ENCODE results near the gene DIAPH3. TPM values are rescaled to one million over a fixed set of nuclear protein-coding genes. Genes with fewer than 3 reads are reported as not detected.

DIAPH3 gene
- total RNA-seq, 1 donor from 2014 or later = 11.4 TPM

DNA sequence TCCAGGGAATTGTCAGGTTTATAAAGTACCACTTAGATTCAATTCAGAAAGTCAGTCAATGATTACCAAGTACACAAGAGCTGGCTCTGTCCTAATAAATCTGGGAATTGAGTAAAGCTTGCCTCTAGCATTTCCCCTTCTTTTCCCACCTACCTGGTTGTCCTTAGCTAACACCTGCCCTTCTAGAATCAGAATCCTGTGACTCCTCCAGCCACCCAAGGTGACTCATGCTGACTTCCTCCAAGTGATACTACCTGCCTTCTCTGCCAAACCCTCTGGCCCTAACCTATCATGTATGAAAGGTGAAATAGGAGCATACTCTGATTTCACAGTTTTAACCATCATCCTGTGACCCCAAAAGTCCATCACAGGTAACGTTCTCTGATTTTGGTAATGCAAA is 151.2 kb downstream of the DIAPH3 start:
- Mint-ChIP-seq H3K4me3 (ENCODE audit: low read depth) (no peak overlapping the region), H3K4me1 (ENCODE audit: low read depth) (peaks cover 16% of the 10 kb centered on the region), H3K27me3 (no peaks in the 10 kb centered on the region), H3K9me3 (ENCODE audit: low read depth) (no peaks in the 10 kb centered on the region), H3K27ac (no peak overlapping the region), H3K36me3 (ENCODE audit: insufficient read depth) (no peaks in the 10 kb centered on the region)
- TF ChIP-seq, protein P1, sequence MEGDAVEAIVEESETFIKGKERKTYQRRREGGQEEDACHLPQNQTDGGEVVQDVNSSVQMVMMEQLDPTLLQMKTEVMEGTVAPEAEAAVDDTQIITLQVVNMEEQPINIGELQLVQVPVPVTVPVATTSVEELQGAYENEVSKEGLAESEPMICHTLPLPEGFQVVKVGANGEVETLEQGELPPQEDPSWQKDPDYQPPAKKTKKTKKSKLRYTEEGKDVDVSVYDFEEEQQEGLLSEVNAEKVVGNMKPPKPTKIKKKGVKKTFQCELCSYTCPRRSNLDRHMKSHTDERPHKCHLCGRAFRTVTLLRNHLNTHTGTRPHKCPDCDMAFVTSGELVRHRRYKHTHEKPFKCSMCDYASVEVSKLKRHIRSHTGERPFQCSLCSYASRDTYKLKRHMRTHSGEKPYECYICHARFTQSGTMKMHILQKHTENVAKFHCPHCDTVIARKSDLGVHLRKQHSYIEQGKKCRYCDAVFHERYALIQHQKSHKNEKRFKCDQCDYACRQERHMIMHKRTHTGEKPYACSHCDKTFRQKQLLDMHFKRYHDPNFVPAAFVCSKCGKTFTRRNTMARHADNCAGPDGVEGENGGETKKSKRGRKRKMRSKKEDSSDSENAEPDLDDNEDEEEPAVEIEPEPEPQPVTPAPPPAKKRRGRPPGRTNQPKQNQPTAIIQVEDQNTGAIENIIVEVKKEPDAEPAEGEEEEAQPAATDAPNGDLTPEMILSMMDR (IDR thresholded peaks at IDR 0.05; ENCODE audit: unreplicated experiment) = no peak
- no peak for DNase-seq (ENCODE audit: low spot score, unreplicated experiment)

DNA sequence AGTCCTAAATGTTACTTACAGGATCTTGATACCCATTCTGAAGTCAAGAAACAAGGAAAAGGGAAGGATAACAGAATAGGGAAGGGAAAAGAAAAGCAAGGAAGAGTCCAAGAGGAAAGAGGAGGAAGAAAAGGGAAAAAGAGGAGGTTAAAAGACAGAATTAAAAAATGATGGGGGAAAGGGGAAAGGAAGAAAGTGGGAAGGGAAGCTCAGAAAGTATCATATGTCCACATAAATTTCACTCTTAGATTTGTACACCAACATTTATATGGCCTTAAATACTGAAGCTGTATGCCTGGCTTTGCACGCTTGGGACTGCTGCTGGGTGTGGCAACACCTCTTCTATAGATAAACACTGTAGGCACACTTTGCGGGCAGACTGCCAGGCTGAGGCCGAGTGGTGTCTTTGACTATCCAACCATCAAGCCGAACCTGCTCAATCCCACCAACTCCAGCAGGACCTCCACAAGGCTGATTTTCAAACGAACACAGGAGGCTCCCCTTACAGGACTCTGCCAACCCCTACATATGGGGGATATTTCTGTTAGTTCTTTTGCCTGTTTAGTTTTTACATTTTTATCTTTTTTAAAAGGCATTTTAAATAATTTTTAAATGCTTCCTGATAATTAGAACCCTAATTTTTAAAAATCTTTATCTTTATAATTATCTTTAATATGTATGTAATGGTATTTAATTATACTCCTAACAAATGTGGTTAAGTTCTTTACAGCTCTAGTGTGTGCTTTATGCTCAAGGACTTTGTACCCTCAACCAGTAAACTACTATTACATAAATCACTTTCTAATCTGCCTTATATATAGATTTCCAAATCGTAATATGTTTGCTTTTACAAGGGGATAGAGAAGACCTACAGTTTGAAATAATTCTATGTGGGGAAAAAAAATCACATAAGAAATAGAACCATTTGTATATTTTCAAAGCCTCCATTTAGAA is 154.2 kb downstream of the DIAPH3 start:
- TF ChIP-seq, protein P1 (IDR thresholded peaks at IDR 0.05; ENCODE audit: unreplicated experiment) = no peak
- H3K9me3 Mint-ChIP-seq (ENCODE audit: low read depth) = no peaks in the 10 kb centered on the region
- peaks cover 16% of the 10 kb centered on the region for H3K4me1 Mint-ChIP-seq (ENCODE audit: low read depth)
- H3K36me3 Mint-ChIP-seq (ENCODE audit: insufficient read depth) = no peaks in the 10 kb centered on the region
- H3K27me3 Mint-ChIP-seq = no peaks in the 10 kb centered on the region
- H3K27ac Mint-ChIP-seq = no peak overlapping the region
- DNase-seq (ENCODE audit: low spot score, unreplicated experiment) = no peak
- H3K4me3 Mint-ChIP-seq (ENCODE audit: low read depth) = no peak overlapping the region

DNA sequence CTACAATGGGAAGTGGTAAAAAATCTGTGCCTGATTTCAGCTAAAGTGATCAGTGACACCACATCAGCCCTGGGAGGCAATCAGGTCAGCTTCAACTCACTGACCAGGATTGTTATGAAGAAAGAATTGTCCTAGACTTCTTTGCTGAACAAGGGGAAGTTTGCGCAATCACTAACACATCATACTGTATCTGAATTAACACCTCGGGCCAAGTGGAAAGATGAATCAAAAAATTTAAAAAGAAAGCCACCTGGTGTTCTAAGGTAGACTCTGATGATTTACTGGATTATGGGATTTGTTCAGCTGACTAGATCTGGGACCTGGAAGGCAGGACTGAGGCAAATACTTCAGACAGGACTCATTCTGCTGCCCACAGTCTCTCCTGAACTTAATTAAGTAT is 161.8 kb downstream of the DIAPH3 start:
- TF ChIP-seq, protein P1 (IDR thresholded peaks at IDR 0.05; ENCODE audit: unreplicated experiment) = no peak
- no peak overlapping the region for H3K4me3 Mint-ChIP-seq (ENCODE audit: low read depth)
- no peak for DNase-seq (ENCODE audit: low spot score, unreplicated experiment)
- no peaks in the 10 kb centered on the region for H3K27me3 Mint-ChIP-seq
- H3K36me3 Mint-ChIP-seq (ENCODE audit: insufficient read depth) = no peaks in the 10 kb centered on the region
- no peak overlapping the region for H3K27ac Mint-ChIP-seq
- H3K4me1 Mint-ChIP-seq (ENCODE audit: low read depth) = no peaks in the 10 kb centered on the region
- no peaks in the 10 kb centered on the region for H3K9me3 Mint-ChIP-seq (ENCODE audit: low read depth)

DNA sequence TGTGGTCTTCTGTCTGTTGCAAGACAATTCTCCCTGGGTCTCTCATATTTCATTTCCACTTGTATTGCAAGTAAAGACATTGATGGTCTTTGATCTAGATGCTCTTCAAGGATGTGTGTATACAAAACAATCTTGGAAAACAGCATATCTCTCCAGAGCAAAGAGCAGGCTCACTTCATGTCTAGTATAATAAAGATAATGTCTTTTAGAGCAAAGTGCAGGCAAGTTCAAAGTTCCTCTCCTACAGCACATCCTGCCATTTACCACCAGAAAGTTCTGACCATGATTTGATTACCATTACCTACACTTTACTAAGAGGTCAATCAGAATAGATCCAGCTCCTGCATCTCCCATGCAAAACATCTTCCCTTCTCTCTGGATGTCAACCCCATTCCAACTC is 162.8 kb downstream of the DIAPH3 start:
- H3K4me1 Mint-ChIP-seq (ENCODE audit: low read depth) = no peaks in the 10 kb centered on the region
- TF ChIP-seq, protein P1 (IDR thresholded peaks at IDR 0.05; ENCODE audit: unreplicated experiment) = no peak
- no peak for DNase-seq (ENCODE audit: low spot score, unreplicated experiment)
- no peak overlapping the region for H3K4me3 Mint-ChIP-seq (ENCODE audit: low read depth)
- no peak overlapping the region for H3K27ac Mint-ChIP-seq
- no peaks in the 10 kb centered on the region for H3K27me3 Mint-ChIP-seq
- no peaks in the 10 kb centered on the region for H3K9me3 Mint-ChIP-seq (ENCODE audit: low read depth)
- H3K36me3 Mint-ChIP-seq (ENCODE audit: insufficient read depth) = no peaks in the 10 kb centered on the region

DNA sequence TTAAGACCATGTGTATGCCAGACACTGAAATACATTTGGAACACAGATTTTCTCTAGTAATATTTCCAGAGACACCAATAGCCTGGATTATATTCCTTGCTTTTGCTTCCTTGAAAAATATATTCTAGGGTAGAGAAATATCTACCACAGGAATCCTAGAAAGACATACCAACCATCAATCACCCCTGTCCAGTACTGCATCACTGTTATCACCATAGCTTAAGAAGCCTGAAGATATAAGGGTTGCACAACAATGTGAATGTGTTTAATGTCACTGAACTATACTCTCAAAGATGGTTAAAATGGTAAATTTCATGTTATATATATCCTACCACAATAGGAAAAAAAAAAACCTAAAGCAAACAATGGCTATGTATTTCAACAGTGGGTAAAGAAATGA is 163.6 kb downstream of the DIAPH3 start:
- Mint-ChIP-seq H3K4me1 (ENCODE audit: low read depth) (no peaks in the 10 kb centered on the region), H3K27ac (no peak overlapping the region), H3K36me3 (ENCODE audit: insufficient read depth) (no peaks in the 10 kb centered on the region), H3K27me3 (no peaks in the 10 kb centered on the region), H3K9me3 (ENCODE audit: low read depth) (no peaks in the 10 kb centered on the region), H3K4me3 (ENCODE audit: low read depth) (no peak overlapping the region)
- DNase-seq (ENCODE audit: low spot score, unreplicated experiment) = no peak
- TF ChIP-seq, protein P1 (IDR thresholded peaks at IDR 0.05; ENCODE audit: unreplicated experiment) = no peak

Measured in progenitor cell of endocrine pancreas (in vitro differentiated cells).